Large intestine (tissue), 3 donors: ENCODE measurements around the gene PABPC1L. TPM values are rescaled to one million over a fixed set of nuclear protein-coding genes. Genes with fewer than 3 reads are reported as not detected.

Experiments used
- DNase-seq, 2 donors: peaks; one replicate each; pipeline versions ENCODE4 v3.0.0 to v3.0.0-alpha.2; 2013
- H3K27ac ChIP-seq: one replicate; pipeline ENCODE4 v1.5.1; 2013; ENCODE audit warnings: low read length
- H3K27me3 ChIP-seq: 2 replicates; pipeline ENCODE4 v1.6.1; 2013; ENCODE audit warnings: low read length; ENCODE audit not compliant: control insufficient read depth, insufficient read depth
- H3K36me3 ChIP-seq: 2 replicates; pipeline ENCODE4 v1.6.1; 2013; ENCODE audit warnings: low read length; ENCODE audit not compliant: control insufficient read depth, insufficient read depth
- H3K4me1 ChIP-seq: one replicate; pipeline ENCODE4 v1.6.1; 2013; ENCODE audit warnings: low read length; ENCODE audit not compliant: control insufficient read depth, insufficient read depth
- H3K4me3 ChIP-seq: one replicate; pipeline ENCODE4 v1.5.1; 2013; ENCODE audit warnings: low read length
- H3K9me3 ChIP-seq: one replicate; pipeline ENCODE4 v1.6.1; 2013; ENCODE audit warnings: mild to moderate bottlenecking, low read depth, low read length, moderate library complexity; ENCODE audit not compliant: control insufficient read depth
- WGBS: methylation state at CpG from one replicate; pipeline ENCODE4 v1.1.5; 2013; ENCODE audit warnings: low lambda C conversion rate; ENCODE audit not compliant: insufficient coverage; 5-methylcytosine and 5-hydroxymethylcytosine counted together
- polyA plus RNA-seq: library from polyadenylated mRNA; unstranded; fragments of 120-200 nt; gene quantifications from one replicate; pipeline ENCODE4 v1.2.1, GENCODE V29; 2013

The PABPC1L gene
- polyA plus RNA-seq, 1 donor = 27.4 TPM

DNA sequence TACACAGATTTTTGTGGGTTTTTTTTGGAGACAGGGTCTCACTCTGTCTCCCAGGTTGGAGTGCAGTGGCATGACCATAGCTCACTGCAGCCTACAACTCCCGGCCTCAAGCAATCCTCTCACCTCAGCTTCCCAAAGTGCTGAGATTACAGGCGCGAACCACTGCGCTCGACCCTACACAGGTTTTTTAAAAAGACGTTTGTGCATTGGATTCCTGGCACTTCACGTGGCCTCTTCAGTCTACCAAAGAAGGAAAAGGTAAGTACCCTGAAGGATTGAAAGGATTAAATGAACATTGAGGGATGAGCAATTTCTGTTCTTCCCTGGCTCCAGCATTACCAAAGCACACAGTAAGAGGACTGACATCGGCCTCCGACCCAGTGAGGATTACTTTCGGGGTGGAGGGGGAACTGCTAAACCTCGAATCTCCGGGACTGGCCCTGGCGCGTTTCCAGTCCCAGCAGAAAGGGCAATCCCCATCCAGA, 24.9 kb upstream of the PABPC1L start:
- Histone ChIP-seq H3K4me1 (peaks cover 7% of the 10 kb centered on the region), H3K27me3 (no peaks in the 10 kb centered on the region), H3K36me3 (no peaks in the 10 kb centered on the region), H3K4me3 (peak overlapping the region; percentile 90), H3K9me3 (no peaks in the 10 kb centered on the region), H3K27ac (peak overlapping the region; percentile 64)
- DNase-seq = no peak
- WGBS = 0% methylated on average over 1 of the region's 14 CpGs

DNA sequence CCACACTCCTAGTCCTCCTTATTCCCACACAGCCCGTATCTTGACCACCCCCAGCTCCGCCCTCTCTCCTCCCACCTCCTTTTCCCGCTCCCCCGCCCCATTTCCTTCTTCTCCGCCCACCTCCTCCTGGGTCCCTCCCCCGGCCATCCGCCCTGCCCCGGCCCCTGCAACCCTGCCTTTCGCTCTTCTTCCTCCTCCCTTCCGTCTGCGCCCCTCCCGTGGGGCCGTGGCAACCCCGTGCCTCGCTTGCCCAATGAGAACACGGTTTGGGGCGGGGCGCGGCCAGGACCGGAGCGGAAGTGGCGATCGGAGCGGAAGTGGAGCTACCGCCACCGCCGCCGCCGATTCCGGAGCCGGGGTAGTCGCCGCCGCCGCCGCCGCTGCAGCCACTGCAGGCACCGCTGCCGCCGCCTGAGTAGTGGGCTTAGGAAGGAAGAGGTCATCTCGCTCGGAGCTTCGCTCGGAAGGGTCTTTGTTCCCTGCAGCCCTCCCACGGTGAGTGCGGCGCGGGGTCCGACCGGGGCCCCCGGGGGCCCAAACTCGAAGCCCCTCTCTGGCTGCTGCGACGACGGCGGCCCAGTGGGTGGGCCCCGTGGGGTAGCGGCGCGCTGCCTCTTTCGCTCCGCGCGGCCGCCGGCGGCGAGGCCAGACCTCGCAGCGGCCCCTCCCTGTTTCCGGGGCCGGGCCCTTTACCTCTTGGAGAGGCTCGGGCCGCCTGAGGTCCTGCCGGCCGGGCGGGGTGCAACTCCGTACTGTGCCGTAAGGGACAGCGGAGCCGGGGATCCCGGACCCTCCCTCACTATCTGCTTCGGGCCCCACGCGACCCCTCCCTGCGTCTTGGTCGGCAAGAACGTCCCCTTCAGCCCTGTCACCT, 24.2 kb upstream of the PABPC1L start, which contains the start of gene YWHAB:
TSS of gene YWHAB (plus strand) at position 314 of the 874 bp plus-strand sequence. CDS start 15,829 bp downstream, outside the sequence.
- peak; percentile 98 to 99 for DNase-seq
- Histone ChIP-seq H3K27me3 (no peaks in the 10 kb centered on the region), H3K4me1 (peaks cover 7% of the 10 kb centered on the region), H3K9me3 (no peaks in the 10 kb centered on the region), H3K36me3 (no peaks in the 10 kb centered on the region), H3K27ac (peak within 1 kb of the TSS; percentile 92), H3K4me3 (peak within 1 kb of the TSS; percentile 90)
- no CpG with 5 or more reads among the region's 88 CpGs for whole genome bisulfite sequencing

DNA sequence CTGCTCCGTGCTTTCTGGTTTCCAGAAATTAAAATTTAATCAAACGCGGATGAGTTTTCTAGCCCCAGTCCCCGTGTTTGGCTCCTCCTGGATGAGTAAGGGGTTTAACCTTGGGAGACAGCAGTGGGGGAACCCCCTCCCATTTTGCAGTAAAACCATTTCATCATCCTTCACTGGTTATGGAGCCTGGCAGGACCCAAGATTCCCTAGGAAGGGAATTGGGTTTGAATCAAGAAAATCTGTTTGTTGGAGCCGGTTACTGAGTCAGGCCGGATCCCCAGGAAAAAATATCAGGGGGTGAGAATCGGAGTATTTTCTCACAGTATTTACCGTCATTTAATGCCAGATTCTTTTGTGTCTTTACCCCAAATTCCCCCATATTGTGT, 23.6 kb upstream of the PABPC1L start:
- Histone ChIP-seq H3K4me1 (peaks cover 7% of the 10 kb centered on the region), H3K27me3 (no peaks in the 10 kb centered on the region), H3K27ac (peak overlapping the region; percentile 92), H3K4me3 (peak overlapping the region; percentile 90), H3K36me3 (no peaks in the 10 kb centered on the region), H3K9me3 (no peaks in the 10 kb centered on the region)
- DNase-seq = no peak
- no CpG with 5 or more reads among the region's 8 CpGs for WGBS

DNA sequence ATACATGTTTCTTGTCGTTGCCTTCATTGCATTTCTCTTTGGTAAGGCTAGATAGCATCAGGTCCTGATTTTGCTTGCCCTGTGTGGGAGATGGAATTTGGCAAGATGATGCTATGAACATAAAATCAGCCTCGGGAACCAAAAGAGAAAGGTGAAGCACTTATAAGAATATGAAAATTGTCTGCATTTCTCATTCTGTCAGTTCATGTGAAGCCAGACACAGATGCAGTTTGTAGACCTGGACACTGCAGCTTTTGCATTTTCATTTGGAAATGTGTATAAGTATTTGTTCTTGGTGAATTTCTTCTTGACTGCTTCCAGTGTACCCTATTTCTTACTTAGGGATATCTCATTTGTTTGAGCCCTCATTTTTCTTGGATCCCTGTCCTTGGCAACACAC, 23.0 kb upstream of the PABPC1L start:
- no peaks in the 10 kb centered on the region for H3K27me3 ChIP-seq
- no peak for DNase-seq
- H3K9me3 ChIP-seq = no peaks in the 10 kb centered on the region
- H3K4me1 ChIP-seq = peaks cover 7% of the 10 kb centered on the region
- peak overlapping the region; percentile 90 for H3K4me3 ChIP-seq
- no peak overlapping the region for H3K27ac ChIP-seq
- 17% methylated on average over 1 of the region's 2 CpGs for WGBS
- no peaks in the 10 kb centered on the region for H3K36me3 ChIP-seq

DNA sequence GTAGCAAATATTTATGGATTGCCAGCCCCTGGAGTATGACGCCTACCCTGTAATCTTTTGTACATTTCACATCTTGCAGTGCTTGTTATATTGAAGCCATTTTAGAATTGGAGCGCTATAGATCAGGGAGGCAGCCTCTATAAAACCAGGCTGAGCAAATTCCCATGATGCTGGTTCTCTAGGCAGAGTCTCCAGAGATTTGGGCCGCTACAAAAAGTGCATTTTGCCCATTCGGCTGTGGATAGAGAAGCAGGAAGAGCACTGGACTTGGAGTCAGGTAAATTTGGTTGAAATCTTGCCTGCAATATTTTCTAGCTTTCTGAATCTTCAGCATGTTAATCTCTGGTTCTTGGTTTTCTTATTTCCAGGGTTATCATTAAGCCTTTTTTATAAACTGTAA, 22.4 kb upstream of the PABPC1L start:
- Histone ChIP-seq H3K4me1 (peaks cover 7% of the 10 kb centered on the region), H3K36me3 (no peaks in the 10 kb centered on the region), H3K27me3 (no peaks in the 10 kb centered on the region), H3K27ac (no peak overlapping the region), H3K9me3 (no peaks in the 10 kb centered on the region), H3K4me3 (peak overlapping the region; percentile 90)
- no CpG with 5 or more reads among the region's 4 CpGs for WGBS
- DNase-seq = no peak

DNA sequence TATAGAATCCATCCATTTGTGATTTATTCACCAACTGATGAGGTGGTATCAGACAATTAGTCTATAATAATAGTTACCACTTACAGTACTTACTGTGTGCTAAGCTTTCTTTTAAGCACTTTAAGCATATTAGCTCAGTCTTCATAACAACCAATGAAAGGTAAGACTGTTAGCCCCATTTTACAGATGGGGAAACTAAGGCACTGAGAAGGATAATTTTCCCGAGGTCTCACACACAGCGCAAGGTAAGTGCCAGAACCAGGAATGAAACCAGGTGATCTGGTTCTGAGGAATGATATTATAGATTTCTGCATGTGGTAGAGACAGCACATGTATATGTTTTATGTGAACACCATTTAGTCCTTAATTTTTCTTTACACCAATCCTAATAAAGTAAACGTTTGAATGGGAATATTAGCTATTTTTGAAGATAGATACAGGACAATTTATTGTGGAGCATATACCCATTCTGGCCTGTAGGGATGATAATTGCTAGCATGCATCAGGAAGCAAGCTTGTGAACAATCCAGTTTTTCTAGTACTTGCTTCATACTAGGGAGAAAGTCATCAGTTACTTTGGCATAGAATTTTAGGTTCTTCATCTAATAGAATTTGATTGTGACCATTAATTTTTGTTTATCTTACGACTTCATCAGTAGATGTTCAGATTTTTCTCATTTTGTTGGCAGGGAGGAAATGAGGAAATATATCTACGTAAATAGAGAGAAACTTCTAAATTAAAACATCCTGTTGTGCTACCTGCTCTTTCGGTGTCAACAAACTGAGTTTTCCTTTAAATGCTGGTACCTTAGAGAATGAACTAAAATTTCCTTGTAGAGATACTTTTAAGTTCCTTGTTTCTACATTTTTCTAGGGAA, 21.4 kb upstream of the PABPC1L start:
- Histone ChIP-seq H3K9me3 (no peaks in the 10 kb centered on the region), H3K36me3 (no peaks in the 10 kb centered on the region), H3K4me3 (no peak overlapping the region), H3K27me3 (no peaks in the 10 kb centered on the region), H3K4me1 (peaks cover 7% of the 10 kb centered on the region), H3K27ac (no peak overlapping the region)
- WGBS = 76% methylated on average over 3 of the region's 6 CpGs
- no peak for DNase-seq

DNA sequence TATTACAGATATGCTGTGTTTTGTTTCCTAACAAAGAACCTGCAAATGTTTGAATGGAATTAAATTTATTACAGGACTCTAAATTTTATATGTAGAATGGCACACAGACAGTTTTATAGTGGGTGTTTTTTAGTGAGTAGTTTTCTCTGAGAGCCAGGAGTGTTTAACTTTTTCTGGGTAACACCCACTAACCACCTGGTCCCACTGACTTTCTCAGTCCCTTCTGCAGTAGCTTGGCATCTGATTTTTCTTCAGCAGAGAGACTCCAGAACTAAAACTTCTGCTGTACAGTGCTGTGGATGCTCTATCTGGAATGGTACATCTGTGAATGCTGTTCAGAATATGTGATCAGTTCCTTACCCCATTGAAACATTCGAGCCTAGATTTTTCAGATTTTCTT, 18.0 kb upstream of the PABPC1L start:
- peaks cover 5% of the 10 kb centered on the region for H3K4me1 ChIP-seq
- 92% methylated on average over 1 of the region's 1 CpG for WGBS
- no peak for DNase-seq
- H3K36me3 ChIP-seq = no peaks in the 10 kb centered on the region
- no peak overlapping the region for H3K27ac ChIP-seq
- H3K9me3 ChIP-seq = no peaks in the 10 kb centered on the region
- no peak overlapping the region for H3K4me3 ChIP-seq
- no peaks in the 10 kb centered on the region for H3K27me3 ChIP-seq

DNA sequence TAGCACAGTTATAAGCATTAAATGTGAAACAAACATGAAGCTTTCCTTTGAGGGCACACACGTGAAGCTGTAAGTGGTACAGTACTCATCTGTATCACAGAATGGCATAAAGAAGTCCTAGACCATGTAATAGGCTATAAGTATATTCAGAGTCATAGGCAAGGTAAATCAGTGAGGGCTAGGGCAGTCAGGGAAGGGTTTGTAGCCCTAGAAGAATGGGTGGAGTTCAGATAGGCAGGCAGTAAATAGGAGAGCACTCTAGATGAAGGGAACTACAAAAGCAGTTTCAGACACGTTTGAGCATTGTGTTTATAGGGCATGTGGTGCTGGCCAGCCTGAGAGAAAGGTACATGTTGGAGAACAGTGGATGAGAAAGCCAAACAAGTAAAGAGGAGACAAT, 14.9 kb upstream of the PABPC1L start:
- WGBS = 86% methylated on average over 1 of the region's 2 CpGs
- Histone ChIP-seq H3K4me1 (peaks cover 12% of the 10 kb centered on the region), H3K4me3 (no peak overlapping the region)

DNA sequence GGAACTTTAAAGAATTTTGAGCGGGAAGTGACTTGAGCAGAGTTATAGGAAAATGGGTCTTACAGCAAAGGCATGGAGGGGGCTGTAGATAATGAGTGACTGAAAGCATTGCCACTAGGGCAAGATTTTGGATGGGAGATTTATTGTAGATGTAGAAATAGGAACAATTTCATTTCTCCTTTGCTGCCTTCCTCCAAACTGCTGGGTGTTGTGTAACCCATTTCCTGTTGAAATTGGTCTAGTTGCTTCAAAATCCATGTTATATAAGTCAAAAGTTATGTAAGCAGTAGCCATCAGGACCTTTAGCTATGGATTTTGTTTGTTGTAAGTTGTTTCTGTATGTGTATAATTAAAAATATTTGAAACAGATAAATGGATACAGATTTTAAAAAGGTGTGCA, 13.3 kb upstream of the PABPC1L start:
- Histone ChIP-seq H3K4me1 (peaks cover 12% of the 10 kb centered on the region), H3K4me3 (no peak overlapping the region), H3K9me3 (no peaks in the 10 kb centered on the region), H3K36me3 (peaks cover 5% of the 10 kb centered on the region), H3K27ac (no peak overlapping the region), H3K27me3 (no peaks in the 10 kb centered on the region)
- WGBS = no CpG with 5 or more reads among the region's 1 CpG
- DNase-seq = no peak

More for the DNA sequence above, 14.9 kb upstream of the PABPC1L start:
- Histone ChIP-seq H3K36me3 (no peaks in the 10 kb centered on the region), H3K27me3 (no peaks in the 10 kb centered on the region), H3K27ac (no peak overlapping the region), H3K9me3 (no peaks in the 10 kb centered on the region)
- no peak for DNase-seq

DNA sequence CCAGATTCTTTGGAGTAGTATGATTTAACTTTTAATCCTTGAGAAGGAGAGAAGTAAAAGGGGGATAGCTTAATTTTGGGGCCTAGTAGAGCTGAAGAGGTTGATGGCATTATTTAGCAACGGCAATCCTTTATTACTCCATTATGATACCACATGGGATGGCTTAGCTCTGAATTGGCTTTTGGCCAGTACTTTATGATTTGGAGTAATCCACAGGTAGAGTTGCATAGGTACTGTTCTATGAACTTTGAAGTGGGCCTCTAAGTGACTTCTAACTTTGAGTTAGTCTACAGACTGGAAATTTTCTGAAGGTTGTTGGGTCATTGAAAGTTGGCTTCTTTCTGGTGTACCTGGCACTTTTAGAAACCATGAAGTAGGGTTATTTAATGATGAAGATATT, 12.7 kb upstream of the PABPC1L start:
- H3K4me1 ChIP-seq = peaks cover 12% of the 10 kb centered on the region
- peak; percentile 66 to 88 for DNase-seq

More for the DNA sequence above, 12.7 kb upstream of the PABPC1L start:
- WGBS = no CpG with 5 or more reads among the region's 1 CpG
- Histone ChIP-seq H3K36me3 (peaks cover 9% of the 10 kb centered on the region), H3K9me3 (no peaks in the 10 kb centered on the region), H3K4me3 (no peak overlapping the region), H3K27me3 (no peaks in the 10 kb centered on the region), H3K27ac (peak overlapping the region; percentile 34)
